Stomach (tissue), 9 donors: Measurements from ENCODE around the gene CREB5. TPM values are rescaled to one million over a fixed set of nuclear protein-coding genes. Genes with fewer than 3 reads are reported as not detected.

Experiments
- DNase-seq, 2 donors: peaks; one replicate each; pipeline versions ENCODE4 v3.0.0 to v3.0.0-alpha.2; 2013 to 2019
- H3K27ac ChIP-seq, 5 donors: fragments of 200-600 bp in 4 of 5; sonication (generic) in 4 of 5; one replicate each; pipeline ENCODE4 v1.5.1; 2013 to 2019; ENCODE audit warnings: mild to moderate bottlenecking in 1 of 5, moderate library complexity in 1 of 5
- H3K27me3 ChIP-seq, 3 donors: fragments of 200-600 bp; sonication (generic); one replicate each; pipeline ENCODE4 v1.5.1; 2017 to 2019; ENCODE audit warnings: mixed run types in 1 of 3
- H3K36me3 ChIP-seq, 4 donors: fragments of 200-600 bp; sonication (generic); 1 replicate in 3 of 4; 2 replicates in 1 of 4; pipeline ENCODE4 v1.5.1; 2016 to 2019
- H3K4me1 ChIP-seq, 4 donors: fragments of 200-600 bp; sonication (generic); one replicate each; pipeline ENCODE4 v1.5.1; 2016 to 2019
- H3K4me3 ChIP-seq, 4 donors: fragments of 200-600 bp; sonication (generic) in 3 of 4; one replicate each; pipeline ENCODE4 v1.5.1; 2016 to 2019; ENCODE audit warnings: mild to moderate bottlenecking in 1 of 4
- H3K9me3 ChIP-seq, 4 donors: fragments of 200-600 bp; sonication (generic); one replicate each; pipeline ENCODE4 v1.5.1; 2016 to 2019
- EP300 ChIP-seq: sonication (generic); formaldehyde crosslinking; IDR thresholded peaks from one replicate; pipeline ENCODE4 v1.6.1; 2017; ENCODE audit warnings: antibody characterized with exemption
- POLR2A ChIP-seq, 4 donors: fragments of 450-650 bp; IDR thresholded peaks; one replicate each; pipeline ENCODE4 v1.6.1; 2016; ENCODE audit warnings: antibody characterized with exemption in 4 of 4, control low read depth in 2 of 4, mild to moderate bottlenecking in 1 of 4, moderate library complexity in 1 of 4
- POLR2AphosphoS5 ChIP-seq, 3 donors: sonication (generic); formaldehyde crosslinking; IDR thresholded peaks; one replicate each; pipeline ENCODE4 v1.6.1; 2016; ENCODE audit warnings: antibody characterized with exemption in 3 of 3
- WGBS, 5 donors: extraction: QIAGEN DNeasy Blood & Tissue Kit in 3 of 5; methylation state at CpG; one replicate each; pipeline versions ENCODE4 v1.1.5 to v1.1.7; 2013 to 2018; 5-methylcytosine and 5-hydroxymethylcytosine counted together
- intact Hi-C: fragments of 100-400 bp; cut with DNase I; formaldehyde crosslinking; loops from one replicate; pipeline ENCODE4 v1.15.1; 2023; ENCODE audit warnings: low total_unique reads
- polyA plus RNA-seq, 3 donors: library from polyadenylated mRNA; stranded (reverse); fragments of 200-250 nt; gene quantifications; one replicate each; pipeline ENCODE4 v1.2.3, GENCODE V29; 2013
- total RNA-seq, 5 donors: library from RNA; depleted of rRNA; stranded (reverse); fragments of >200 nt; gene quantifications; one replicate each; pipeline versions ENCODE4 v1.1.0 to v1.2.3, GENCODE V29; 2014 to 2016
- TF ChIP-seq, protein P1 (sequence below), 7 experiments: fragments of 450-650 bp in 4 of 7; fragments of 200-600 bp in 3 of 7; sonication (generic) in 3 of 7; IDR thresholded peaks; one replicate each; pipeline ENCODE4 v1.5.1; 2016 to 2019; ENCODE audit warnings: antibody characterized with exemption in 7 of 7, control low read depth in 2 of 7, mild to moderate bottlenecking in 1 of 7
- donor health status: healthy with polysubstance abuse.
- donor health status: Bipolar disorder and iron deficiency.
- donor health status: healthy.

CREB5 gene
- total and polyA plus RNA-seq, 8 donors = 0.68 to 30.3 (median 1.5) TPM; not detected in 1

GRCh38 chr7:28812616-28813015 is 400.3 kb downstream of the CREB5 start:
- no peak for DNase-seq
- WGBS, 5 donors = 62 to 87% (median 76%) methylated on average over 3 of the region's 3 CpGs
- H3K4me1 ChIP-seq = peaks cover 0 to 27% (median 2%) of the 10 kb centered on the region in 4 donors
- no peak overlapping the region for H3K27ac ChIP-seq
- peaks cover 0 to 4% (median 0%) of the 10 kb centered on the region in 4 donors for H3K36me3 ChIP-seq
- H3K27me3 ChIP-seq = no peaks in the 10 kb centered on the region
- no peaks in the 10 kb centered on the region for H3K9me3 ChIP-seq
- intact Hi-C loops = no loop called here
- no peak overlapping the region for H3K4me3 ChIP-seq
- no peak for TF ChIP-seq EP300
- TF ChIP-seq POLR2A (IDR thresholded peaks at IDR 0.05) = no peak
- TF ChIP-seq POLR2AphosphoS5 (IDR thresholded peaks at IDR 0.05) = no peak
- TF ChIP-seq, protein P1, sequence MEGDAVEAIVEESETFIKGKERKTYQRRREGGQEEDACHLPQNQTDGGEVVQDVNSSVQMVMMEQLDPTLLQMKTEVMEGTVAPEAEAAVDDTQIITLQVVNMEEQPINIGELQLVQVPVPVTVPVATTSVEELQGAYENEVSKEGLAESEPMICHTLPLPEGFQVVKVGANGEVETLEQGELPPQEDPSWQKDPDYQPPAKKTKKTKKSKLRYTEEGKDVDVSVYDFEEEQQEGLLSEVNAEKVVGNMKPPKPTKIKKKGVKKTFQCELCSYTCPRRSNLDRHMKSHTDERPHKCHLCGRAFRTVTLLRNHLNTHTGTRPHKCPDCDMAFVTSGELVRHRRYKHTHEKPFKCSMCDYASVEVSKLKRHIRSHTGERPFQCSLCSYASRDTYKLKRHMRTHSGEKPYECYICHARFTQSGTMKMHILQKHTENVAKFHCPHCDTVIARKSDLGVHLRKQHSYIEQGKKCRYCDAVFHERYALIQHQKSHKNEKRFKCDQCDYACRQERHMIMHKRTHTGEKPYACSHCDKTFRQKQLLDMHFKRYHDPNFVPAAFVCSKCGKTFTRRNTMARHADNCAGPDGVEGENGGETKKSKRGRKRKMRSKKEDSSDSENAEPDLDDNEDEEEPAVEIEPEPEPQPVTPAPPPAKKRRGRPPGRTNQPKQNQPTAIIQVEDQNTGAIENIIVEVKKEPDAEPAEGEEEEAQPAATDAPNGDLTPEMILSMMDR (IDR thresholded peaks at IDR 0.05) = no peak

DNA sequence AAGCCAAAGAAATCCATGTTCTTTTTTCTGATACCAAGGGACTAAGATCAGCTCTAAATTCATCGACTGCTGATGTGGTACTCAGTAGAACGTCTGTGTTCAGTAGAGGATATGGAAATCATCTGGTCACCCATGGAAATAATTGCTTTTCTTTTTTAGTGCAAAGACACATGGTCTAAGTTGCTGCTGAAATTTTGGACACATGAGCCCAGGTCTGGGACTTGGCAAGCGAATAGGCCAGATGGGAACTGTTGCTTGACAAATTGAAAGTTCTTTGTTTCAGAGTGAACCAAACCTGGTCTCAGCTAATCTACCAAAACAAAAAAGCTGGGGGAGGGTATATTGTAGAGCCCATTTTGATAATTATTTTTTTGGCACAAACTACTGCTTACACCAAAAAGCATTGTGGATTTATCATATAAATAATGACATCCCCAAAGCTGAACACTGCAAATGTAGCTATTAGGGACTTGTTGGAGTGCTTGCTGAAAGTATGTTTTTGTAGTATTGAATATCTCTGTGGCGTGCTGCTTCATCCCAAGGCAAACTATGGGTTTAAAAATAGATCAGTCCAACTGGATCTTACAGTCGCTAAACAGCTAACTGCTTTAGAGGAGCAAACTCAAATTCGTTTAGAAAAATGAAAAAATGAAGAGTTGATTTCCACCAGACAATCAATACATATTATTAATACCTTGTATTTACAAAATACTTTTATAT is 401.1 kb downstream of the CREB5 start:
- Histone ChIP-seq H3K36me3 (peaks cover 0 to 4% (median 0%) of the 10 kb centered on the region in 4 donors), H3K9me3 (no peaks in the 10 kb centered on the region), H3K4me3 (no peak overlapping the region), H3K4me1 (peaks cover 0 to 27% (median 2%) of the 10 kb centered on the region in 4 donors), H3K27ac (no peak overlapping the region), H3K27me3 (no peaks in the 10 kb centered on the region)
- WGBS, 5 donors = 66 to 76% (median 73%) methylated on average over 6 of the region's 6 CpGs
- intact Hi-C loops = no loop called here
- TF ChIP-seq, protein P1 (IDR thresholded peaks at IDR 0.05) = no peak
- TF ChIP-seq EP300 (no peak), POLR2AphosphoS5 (IDR thresholded peaks at IDR 0.05) (no peak)
- peak in 1 of 2 donors; percentile 65 for DNase-seq

DNA sequence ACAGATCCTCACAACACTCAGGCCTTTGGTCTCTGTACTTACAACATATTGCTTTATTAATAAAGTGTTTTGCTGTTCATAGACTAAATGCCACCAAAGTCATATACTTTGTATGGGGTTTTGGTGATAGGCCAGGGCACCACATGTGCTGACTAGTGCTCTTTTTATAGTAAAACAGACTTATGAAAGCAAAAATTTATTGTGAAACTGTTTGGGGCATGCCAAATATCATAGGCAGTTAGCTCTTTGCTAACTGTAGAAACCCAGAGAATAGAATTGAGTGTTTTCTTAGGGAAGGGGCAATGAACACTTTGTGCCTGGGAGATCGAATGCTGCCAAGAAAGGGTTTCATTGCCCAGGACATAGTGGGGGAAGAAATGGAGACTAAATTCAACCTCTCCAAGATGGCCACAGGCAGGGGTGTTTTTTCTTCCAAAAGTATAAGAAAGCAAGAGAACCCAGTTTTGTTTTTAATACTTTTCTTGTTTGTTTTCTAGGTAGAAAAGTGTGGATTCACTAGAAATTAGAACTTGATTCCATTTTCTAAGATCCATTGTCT is 403.1 kb downstream of the CREB5 start:
- TF ChIP-seq POLR2AphosphoS5 (IDR thresholded peaks at IDR 0.05) (no peak), EP300 (no peak), POLR2A (IDR thresholded peaks at IDR 0.05) (no peak)
- TF ChIP-seq, protein P1 (IDR thresholded peaks at IDR 0.05) = no peak
- intact Hi-C loops = no loop called here
- H3K27ac ChIP-seq = no peak overlapping the region
- H3K4me3 ChIP-seq = no peak overlapping the region
- H3K9me3 ChIP-seq = no peaks in the 10 kb centered on the region
- peaks cover 0 to 27% (median 2%) of the 10 kb centered on the region in 4 donors for H3K4me1 ChIP-seq
- DNase-seq = no peak
- 72 to 95% (median 85%) methylated on average over 1 of the region's 1 CpG for WGBS, 5 donors
- H3K36me3 ChIP-seq = no peaks in the 10 kb centered on the region
- H3K27me3 ChIP-seq = no peaks in the 10 kb centered on the region

GRCh38 chr7:28815928-28816373 is 403.6 kb downstream of the CREB5 start:
- Histone ChIP-seq H3K9me3 (no peaks in the 10 kb centered on the region), H3K27ac (no peak overlapping the region), H3K27me3 (no peaks in the 10 kb centered on the region), H3K4me1 (peaks cover 0 to 27% (median 2%) of the 10 kb centered on the region in 4 donors), H3K4me3 (no peak overlapping the region), H3K36me3 (no peaks in the 10 kb centered on the region)
- intact Hi-C loops = no loop called here
- WGBS, 5 donors = 65 to 97% (median 71%) methylated on average over 2 of the region's 2 CpGs
- TF ChIP-seq POLR2AphosphoS5 (IDR thresholded peaks at IDR 0.05) = no peak
- TF ChIP-seq, protein P1 (IDR thresholded peaks at IDR 0.05) = no peak
- no peak for TF ChIP-seq EP300
- TF ChIP-seq POLR2A (IDR thresholded peaks at IDR 0.05) = no peak
- no peak for DNase-seq
